ENCODE results near the gene TTI1. TPM values are rescaled to one million over a fixed set of nuclear protein-coding genes. Genes with fewer than 3 reads are reported as not detected.

Gene TTI1
- polyA plus RNA-seq, 1 donor from 2014 or later, result 20.0 TPM

DNA sequence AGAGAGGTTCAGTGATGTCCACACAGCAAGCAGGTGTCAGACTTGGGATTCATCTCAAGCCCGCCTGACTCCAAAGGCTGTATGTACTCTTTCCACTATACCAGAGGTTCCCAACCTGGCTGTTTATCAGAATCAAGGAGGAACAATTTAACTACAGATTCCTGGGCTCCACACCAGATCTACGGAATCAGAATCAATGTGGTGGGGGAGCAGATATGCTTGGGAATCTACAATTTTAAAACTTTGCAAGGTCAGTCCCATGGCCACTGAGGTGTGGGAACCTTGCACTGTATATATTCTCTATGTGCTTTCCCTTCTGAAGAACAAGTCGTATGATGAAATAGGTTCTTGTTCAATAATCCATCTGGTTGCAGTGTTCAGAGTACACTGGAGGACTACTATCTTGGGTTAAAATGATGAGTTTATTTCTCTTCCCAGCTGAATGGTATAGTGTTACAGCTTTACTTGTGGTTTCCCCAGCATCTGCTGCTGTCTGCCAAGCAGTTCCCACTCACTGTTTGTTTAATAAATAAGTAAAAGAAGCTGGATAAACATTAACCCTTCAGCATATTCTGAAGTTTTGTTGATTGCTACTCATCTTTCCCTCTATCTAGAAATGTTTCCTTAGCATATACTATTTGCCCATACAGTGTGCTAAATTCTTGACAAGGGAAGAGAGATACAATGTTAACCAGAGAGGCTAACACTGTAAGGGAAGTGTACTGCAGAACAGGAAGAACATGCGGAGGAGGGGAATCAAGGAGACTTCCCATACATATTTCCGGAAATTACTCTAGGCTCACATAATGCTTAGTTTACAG, 9.9 kb downstream of the TTI1 start:
- no peak overlapping the region for H2AFZ ChIP-seq (ENCODE audit: low read depth, low read length)
- no peak overlapping the region for H3K4me2 ChIP-seq (ENCODE audit: low read length)
- H3K27me3 ChIP-seq (ENCODE audit: insufficient read depth, low read depth, low read length), result no peaks in the 10 kb centered on the region
- no peaks in the 10 kb centered on the region for H3K9me3 ChIP-seq (ENCODE audit: low read length)
- TF ChIP-seq TAF1 (IDR thresholded peaks at IDR 0.05; ENCODE audit: low read depth) (no peak), MXI1 (conservative IDR thresholded peaks at IDR 0.05; ENCODE audit: poor library complexity, severe bottlenecking) (no peak), POLR2AphosphoS5 (IDR thresholded peaks at IDR 0.05) (no peak), SMC3 (conservative IDR thresholded peaks at IDR 0.05; ENCODE audit: poor library complexity) (no peak), EP300 (conservative IDR thresholded peaks at IDR 0.05; ENCODE audit: poor library complexity, severe bottlenecking) (no peak), EZH2 (IDR thresholded peaks at IDR 0.05; ENCODE audit: borderline replicate concordance, insufficient read depth, low read length, poor library complexity, severe bottlenecking) (no peak)
- TF ChIP-seq, protein P1, sequence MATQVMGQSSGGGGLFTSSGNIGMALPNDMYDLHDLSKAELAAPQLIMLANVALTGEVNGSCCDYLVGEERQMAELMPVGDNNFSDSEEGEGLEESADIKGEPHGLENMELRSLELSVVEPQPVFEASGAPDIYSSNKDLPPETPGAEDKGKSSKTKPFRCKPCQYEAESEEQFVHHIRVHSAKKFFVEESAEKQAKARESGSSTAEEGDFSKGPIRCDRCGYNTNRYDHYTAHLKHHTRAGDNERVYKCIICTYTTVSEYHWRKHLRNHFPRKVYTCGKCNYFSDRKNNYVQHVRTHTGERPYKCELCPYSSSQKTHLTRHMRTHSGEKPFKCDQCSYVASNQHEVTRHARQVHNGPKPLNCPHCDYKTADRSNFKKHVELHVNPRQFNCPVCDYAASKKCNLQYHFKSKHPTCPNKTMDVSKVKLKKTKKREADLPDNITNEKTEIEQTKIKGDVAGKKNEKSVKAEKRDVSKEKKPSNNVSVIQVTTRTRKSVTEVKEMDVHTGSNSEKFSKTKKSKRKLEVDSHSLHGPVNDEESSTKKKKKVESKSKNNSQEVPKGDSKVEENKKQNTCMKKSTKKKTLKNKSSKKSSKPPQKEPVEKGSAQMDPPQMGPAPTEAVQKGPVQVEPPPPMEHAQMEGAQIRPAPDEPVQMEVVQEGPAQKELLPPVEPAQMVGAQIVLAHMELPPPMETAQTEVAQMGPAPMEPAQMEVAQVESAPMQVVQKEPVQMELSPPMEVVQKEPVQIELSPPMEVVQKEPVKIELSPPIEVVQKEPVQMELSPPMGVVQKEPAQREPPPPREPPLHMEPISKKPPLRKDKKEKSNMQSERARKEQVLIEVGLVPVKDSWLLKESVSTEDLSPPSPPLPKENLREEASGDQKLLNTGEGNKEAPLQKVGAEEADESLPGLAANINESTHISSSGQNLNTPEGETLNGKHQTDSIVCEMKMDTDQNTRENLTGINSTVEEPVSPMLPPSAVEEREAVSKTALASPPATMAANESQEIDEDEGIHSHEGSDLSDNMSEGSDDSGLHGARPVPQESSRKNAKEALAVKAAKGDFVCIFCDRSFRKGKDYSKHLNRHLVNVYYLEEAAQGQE (IDR thresholded peaks at IDR 0.05; ENCODE audit: borderline replicate concordance), result no peak
- H4K20me1 ChIP-seq (ENCODE audit: insufficient read depth), result no peaks in the 10 kb centered on the region
- no peaks in the 10 kb centered on the region for H3K36me3 ChIP-seq (ENCODE audit: insufficient read depth, low read length)
- no peak overlapping the region for H3K4me3 ChIP-seq (ENCODE audit: low read length)
- H3K79me2 ChIP-seq (replicated peaks; ENCODE audit: insufficient read depth, low read length), result peaks cover 62% of the 10 kb centered on the region
- no peak overlapping the region for H3K9ac ChIP-seq (ENCODE audit: low read length)
- H3K9me2 ChIP-seq (ENCODE audit: insufficient read depth, low read length), result no peaks in the 10 kb centered on the region
- no peaks in the 10 kb centered on the region for H3F3A ChIP-seq (ENCODE audit: insufficient read depth, low read length, poor library complexity, severe bottlenecking)
- no peak overlapping the region for H3K27ac ChIP-seq (ENCODE audit: low read length)

DNA sequence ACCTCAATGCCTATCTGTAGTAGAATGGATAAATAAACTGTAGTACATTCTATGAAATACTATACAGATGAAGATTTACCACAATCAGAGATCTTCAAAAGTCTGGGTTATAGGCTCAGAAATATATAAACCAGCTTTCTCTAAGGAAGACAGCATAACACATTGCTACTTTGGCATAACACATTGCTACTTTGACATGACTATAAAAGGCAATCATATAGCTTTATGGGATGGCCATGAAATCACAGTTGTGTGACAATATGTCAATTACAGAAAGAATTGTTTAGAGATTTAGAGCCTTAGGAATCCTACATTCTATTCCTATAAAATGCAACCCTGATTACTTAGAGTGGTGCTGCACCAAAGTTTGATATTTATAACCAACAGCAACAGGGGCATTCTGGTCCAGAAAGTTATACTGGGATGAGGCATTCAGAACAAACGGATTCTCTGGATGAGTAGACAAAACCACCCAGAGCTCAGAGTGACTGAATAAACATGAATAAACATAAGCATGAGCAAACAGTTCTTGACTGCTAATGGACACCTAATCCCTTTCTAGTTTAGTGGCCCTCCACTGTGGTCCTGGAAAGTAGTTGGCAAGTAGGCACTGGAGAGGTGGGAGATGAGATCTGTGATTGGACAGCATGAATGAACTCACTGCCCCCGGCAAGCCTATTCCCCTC, 12.0 kb downstream of the TTI1 start:
- H3K27ac ChIP-seq (ENCODE audit: low read length), result no peak overlapping the region
- TF ChIP-seq SMC3 (conservative IDR thresholded peaks at IDR 0.05; ENCODE audit: poor library complexity) (no peak), TAF1 (IDR thresholded peaks at IDR 0.05; ENCODE audit: low read depth) (no peak), EZH2 (IDR thresholded peaks at IDR 0.05; ENCODE audit: borderline replicate concordance, insufficient read depth, low read length, poor library complexity, severe bottlenecking) (no peak), RAD21 (conservative IDR thresholded peaks at IDR 0.05) (no peak), EP300 (conservative IDR thresholded peaks at IDR 0.05; ENCODE audit: poor library complexity, severe bottlenecking) (no peak), POLR2AphosphoS5 (IDR thresholded peaks at IDR 0.05) (no peak), MXI1 (conservative IDR thresholded peaks at IDR 0.05; ENCODE audit: poor library complexity, severe bottlenecking) (no peak)
- TF ChIP-seq, protein P2, sequence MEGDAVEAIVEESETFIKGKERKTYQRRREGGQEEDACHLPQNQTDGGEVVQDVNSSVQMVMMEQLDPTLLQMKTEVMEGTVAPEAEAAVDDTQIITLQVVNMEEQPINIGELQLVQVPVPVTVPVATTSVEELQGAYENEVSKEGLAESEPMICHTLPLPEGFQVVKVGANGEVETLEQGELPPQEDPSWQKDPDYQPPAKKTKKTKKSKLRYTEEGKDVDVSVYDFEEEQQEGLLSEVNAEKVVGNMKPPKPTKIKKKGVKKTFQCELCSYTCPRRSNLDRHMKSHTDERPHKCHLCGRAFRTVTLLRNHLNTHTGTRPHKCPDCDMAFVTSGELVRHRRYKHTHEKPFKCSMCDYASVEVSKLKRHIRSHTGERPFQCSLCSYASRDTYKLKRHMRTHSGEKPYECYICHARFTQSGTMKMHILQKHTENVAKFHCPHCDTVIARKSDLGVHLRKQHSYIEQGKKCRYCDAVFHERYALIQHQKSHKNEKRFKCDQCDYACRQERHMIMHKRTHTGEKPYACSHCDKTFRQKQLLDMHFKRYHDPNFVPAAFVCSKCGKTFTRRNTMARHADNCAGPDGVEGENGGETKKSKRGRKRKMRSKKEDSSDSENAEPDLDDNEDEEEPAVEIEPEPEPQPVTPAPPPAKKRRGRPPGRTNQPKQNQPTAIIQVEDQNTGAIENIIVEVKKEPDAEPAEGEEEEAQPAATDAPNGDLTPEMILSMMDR (IDR thresholded peaks at IDR 0.05; ENCODE audit: poor library complexity, severe bottlenecking), result no peak
- TF ChIP-seq, protein P1 (IDR thresholded peaks at IDR 0.05; ENCODE audit: borderline replicate concordance), result no peak
- H3K36me3 ChIP-seq (ENCODE audit: insufficient read depth, low read length), result no peaks in the 10 kb centered on the region
- no peaks in the 10 kb centered on the region for H3F3A ChIP-seq (ENCODE audit: insufficient read depth, low read length, poor library complexity, severe bottlenecking)
- no peaks in the 10 kb centered on the region for H3K27me3 ChIP-seq (ENCODE audit: insufficient read depth, low read depth, low read length)
- no peaks in the 10 kb centered on the region for H3K9me3 ChIP-seq (ENCODE audit: low read length)
- H3K4me3 ChIP-seq (ENCODE audit: low read length), result no peak overlapping the region
- no peaks in the 10 kb centered on the region for H3K9me2 ChIP-seq (ENCODE audit: insufficient read depth, low read length)
- H3K79me2 ChIP-seq (replicated peaks; ENCODE audit: insufficient read depth, low read length), result peaks cover 59% of the 10 kb centered on the region
- no peak overlapping the region for H3K9ac ChIP-seq (ENCODE audit: low read length)
- H4K20me1 ChIP-seq (ENCODE audit: insufficient read depth), result no peaks in the 10 kb centered on the region
- no peak overlapping the region for H3K4me2 ChIP-seq (ENCODE audit: low read length)
- H2AFZ ChIP-seq (ENCODE audit: low read depth, low read length), result no peak overlapping the region

All from neural cell (in vitro differentiated cells).